SHP77 treated with DMSO at 0.1 percent for 48 hours (cell line): Measurements from ENCODE around the gene EPHA8.

Source experiments
- DNase-seq: peaks from one replicate; lab custom pipeline; 2025; lab: John Stamatoyannopoulos, UW

EPHA8 gene

DNA sequence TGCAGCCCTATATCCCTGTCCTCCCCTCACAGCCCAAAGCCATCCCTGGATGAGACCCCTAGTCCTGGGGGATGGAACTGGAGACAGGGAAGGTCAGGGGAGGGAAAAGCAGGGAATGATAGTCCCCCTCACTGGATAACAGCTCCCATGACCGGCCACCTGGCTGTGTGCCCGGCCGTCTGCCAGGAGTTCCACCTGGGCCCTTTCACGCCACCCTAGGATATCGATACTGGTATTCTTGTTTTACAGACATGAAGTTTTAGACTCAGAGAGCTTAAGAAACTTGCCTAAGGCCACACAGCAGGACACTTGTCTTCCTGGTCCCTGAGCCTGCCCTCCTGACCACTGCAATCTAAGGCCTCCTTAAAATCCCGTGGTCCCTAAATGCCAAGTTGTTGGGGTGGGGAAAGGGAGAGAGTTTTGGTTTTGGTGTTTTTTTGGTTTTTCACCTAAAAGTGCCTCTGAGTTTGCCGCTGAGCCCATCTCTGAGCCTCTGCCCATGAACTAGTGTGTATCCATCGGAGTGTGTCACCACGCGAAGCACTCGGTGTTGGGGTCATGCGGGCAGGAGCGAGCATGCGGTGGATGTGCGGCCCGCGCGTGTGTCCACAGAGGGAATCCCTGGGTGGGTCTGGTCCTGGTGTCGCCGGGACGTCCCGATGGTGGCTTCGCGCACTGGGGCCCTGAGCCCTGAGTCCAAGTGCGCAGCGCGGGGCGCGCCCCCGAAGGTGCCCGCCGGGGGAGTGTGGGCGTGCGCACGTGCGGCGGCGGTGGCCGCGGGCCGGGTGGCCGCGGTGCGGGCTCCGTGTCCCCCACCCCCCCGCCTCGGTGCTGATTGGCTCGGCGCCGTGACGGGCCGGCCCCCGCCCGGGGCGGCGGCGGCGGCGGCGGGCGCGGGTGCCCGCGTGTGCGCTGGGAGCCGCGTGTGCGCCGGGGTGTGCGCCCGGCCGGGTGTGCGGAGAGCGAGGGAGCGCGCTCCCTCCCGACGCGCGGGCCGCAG lies at the start of gene EPHA8:
Gene EPHA8, plus strand, starts transcription at position 906 of the 1,000 bp plus-strand sequence. CDS start 147 bp downstream, outside the sequence.
- no peak for DNase-seq

DNA sequence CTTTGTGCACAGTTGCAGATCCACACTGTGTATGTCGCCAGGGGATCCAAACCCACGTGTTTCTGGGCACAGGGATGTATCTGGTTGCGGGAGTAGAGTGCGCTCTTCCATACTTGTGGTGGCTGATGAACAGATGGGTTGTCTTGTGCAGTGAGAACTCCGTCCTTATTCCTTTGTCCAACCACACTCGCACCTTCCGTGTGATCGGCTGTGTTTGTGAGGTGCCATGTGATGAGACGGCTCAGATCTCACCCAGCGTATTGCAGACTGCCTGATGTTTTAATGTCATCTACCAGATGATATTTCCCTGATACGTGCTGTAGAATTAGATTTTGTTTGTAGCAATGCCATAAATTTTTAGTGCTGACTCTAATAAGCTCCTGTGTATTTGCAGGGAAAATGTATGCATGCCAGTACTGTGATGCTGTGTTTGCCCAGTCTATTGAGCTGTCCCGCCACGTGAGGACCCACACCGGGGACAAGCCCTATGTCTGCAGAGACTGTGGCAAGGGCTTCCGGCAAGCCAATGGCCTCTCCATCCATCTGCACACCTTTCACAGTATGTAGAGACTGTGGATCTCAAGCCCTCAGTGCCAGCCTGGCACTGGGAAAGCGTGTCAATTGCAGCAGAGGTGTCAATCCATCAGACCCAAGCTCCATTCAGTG lies 46.2 kb upstream of the EPHA8 start:
- no peak for DNase-seq

DNA sequence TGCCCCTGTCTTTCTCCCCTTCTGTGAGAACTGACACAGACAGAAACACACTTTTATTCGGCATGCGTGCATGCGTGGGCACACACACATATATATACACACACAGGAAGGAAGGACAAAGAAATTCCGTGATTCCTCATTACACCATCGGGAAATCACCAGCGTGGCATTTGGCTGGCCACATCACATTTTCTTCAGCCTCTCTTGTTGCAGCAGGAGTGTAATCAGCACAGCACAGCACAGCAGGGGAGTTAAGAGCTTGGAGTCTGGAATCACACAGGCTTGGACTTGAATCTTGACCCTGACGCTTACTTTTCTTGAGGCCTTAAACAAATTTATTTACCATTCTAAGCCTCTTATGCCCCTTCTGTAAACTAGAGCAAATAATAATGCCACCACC lies 45.3 kb upstream of the EPHA8 start:
- no peak for DNase-seq

DNA sequence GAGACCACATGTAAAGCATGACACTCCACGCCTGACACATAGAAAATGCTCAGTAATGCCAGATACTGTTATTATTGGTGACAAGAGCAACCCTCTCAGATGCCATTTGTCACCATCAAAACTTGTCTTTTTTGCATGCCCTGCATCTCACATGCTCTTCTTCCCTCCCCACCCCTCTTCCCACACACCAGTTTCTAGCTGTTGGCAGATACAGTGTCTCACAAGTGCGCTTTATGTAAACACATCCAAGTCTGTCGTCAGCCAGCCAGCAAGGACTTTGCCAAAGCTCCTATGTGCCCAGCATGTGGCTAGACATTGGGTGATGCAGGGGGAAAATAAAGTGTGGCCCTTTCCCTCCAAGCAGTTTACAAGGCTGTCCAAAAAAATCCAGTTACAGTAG lies 44.9 kb upstream of the EPHA8 start:
- no peak for DNase-seq

DNA sequence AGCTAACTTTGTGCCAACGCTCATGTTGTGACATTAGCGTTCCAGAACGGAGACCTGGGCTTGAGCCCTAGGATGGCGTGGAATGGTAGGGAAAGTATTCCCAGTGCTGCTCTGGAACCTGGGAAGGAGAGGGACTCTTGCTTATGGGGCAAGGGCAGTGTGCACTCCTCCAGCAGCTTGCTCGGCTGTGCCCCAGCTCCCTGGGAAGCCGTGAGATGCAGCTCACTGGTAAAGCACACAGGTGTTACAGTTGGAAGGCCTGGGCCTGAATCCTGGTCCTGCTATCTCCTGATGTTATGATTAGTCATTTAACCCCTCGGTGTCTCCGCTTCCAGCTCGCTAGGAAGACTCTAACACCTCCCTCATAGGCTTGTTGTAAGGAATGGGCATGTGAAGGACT lies 42.4 kb upstream of the EPHA8 start:
- DNase-seq: no peak

DNA sequence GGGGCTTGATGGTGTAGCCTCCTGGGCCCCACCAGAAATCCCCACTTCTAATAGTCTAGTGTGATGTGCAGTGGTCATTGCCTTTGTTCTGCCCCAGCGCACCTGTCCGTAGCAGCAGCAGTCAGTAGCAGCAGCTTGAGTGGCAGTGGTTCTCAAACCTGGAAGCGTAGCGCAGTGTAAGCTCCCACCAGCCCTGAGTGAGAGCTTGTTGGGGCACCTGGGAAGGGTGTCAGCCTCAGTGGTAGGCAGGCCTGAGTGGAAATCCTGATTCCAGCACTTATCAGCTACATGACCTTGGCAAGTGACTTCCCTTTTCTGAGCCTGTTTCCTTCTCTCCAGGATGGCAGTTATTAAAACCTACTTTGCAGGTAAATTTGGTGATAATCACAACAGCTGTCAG lies 41.6 kb upstream of the EPHA8 start:
- DNase-seq: no peak

DNA sequence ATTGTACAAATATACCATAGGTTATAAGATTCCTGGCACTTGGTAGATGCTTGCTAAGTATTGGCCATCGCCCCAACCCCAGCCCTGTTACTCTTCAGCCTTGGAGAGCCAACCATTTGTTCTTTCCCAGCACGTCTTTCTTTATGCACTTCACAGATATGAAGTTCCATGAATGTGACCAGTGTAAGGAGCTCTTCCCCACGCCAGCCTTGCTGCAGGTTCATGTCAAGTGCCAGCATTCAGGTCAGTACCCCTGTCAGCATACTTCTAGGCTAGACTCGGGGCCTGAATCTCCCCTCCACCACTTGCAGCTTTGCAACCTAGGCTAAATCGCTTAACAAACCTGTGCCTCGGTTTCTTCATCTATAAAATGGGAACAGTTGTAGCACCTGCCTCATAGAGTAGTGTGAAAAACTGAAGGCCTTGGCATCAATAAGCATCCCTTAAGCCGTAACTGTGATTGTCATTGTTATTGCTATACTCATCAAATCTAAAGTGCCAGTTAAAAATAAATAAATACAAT lies 41.0 kb upstream of the EPHA8 start:
- DNase-seq: no peak

DNA sequence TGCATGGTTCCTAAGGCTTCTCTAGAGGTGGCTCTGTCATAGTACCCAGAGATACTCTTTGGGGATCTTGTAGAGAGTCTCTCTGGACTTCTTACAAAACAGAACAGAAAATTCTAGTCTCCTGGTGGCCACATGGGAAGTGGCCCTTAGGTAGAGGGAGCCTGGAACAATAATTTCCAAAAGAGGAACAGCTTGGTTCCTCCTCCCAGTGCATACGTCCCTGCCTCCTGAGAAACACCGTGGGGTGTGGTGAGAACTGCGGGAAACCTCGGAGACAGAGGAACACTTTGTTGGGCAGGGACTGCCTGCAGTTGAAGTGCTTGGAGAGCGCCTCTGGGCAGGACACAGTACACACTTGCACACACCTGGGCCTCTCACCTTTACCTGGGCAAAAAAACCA lies 38.8 kb upstream of the EPHA8 start:
- DNase-seq: no peak

DNA sequence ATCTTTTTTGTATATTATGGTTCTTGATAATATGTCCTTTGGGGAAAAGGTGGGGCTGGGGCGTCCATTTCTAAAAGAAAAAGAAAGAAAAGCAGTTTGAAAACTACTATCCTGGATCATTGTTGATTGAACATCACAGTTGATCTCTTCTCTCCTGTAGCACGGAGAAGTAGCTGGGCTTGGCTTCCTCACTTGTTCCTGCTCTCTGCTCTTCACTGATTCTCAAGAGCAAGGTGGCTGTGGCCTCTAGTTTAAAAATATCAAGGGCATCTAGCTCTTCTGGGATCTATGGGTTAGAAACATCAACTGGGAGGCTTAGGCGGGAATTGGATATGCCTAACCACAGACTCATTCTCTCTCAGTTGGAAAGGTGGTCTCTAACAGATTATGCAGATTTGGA lies 38.1 kb upstream of the EPHA8 start:
- no peak for DNase-seq

DNA sequence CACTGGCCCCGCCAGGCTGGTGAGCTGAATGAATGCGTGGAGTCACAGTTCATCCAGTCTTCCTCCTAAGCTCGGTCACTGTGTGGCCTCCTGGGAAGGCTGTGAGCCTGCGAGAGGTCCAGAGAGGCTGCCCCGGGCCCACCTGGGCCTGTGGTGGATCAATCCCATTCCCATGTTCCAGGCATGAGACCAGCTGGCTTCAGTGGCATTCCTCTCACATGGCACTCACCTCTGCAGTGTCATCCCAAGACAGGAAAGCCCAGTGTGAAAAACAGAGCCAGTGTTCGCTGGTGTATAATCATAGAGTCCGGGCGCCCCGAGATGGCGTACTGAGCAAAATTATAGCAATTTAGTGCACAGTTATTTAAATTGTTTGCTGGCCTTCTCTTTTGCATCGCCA lies 37.6 kb upstream of the EPHA8 start:
- DNase-seq: no peak

DNA sequence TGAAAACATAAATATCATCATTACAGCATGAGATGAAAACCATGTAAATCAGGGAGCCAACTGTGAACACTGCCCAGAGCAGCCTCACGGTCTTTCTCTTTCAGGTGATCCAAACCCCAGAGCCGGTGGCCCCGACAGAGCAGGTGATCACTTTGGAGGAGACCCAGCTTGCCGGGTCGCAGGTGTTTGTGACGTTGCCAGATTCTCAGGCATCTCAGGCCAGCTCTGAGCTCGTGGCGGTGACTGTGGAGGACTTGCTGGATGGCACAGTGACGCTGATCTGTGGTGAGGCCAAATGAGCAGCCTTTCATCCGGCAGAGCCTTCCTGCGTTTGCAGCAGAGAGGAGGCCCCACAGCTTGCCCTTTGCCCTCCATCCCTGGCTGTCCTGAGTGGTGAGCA lies 37.2 kb upstream of the EPHA8 start:
- no peak for DNase-seq

DNA sequence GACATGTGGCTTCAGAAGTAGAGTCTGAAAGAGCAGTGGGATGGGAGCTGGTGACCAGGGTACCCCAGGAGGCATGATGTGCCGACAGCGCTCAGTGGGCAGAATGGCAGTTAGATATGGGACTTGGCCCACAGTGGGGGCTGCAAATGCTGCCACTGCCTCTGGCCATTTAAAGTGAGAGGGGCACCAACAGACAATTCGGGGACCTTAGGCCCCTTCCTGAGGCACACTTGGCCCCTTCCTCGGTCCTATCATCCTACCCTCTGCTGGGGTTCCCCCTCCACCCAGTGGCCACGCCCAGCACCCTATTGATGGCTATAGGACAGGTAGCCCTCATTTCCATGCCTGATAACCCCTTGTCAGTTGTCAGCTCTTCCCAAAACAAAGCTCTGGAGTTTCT lies 36.6 kb upstream of the EPHA8 start:
- DNase-seq: no peak

DNA sequence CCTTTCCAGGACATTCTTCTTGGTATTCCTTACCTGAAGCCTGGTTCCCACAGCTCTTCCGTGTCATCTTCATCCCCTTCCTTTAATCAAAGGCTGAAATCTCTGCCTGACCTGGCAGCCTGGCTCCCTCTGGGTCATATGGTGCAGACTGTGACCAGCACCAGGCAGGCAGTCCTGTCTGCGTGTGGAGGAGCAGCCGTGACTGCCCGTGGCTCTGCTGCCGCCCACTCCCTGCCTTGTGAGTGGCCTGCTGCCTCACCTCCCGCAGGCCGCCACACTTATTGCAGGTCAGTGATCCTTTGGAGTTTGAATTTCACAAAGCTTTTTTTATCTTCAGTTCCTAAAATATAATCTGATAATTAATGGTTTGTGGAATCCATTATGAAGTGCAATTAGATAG lies 36.2 kb upstream of the EPHA8 start:
- DNase-seq: no peak

DNA sequence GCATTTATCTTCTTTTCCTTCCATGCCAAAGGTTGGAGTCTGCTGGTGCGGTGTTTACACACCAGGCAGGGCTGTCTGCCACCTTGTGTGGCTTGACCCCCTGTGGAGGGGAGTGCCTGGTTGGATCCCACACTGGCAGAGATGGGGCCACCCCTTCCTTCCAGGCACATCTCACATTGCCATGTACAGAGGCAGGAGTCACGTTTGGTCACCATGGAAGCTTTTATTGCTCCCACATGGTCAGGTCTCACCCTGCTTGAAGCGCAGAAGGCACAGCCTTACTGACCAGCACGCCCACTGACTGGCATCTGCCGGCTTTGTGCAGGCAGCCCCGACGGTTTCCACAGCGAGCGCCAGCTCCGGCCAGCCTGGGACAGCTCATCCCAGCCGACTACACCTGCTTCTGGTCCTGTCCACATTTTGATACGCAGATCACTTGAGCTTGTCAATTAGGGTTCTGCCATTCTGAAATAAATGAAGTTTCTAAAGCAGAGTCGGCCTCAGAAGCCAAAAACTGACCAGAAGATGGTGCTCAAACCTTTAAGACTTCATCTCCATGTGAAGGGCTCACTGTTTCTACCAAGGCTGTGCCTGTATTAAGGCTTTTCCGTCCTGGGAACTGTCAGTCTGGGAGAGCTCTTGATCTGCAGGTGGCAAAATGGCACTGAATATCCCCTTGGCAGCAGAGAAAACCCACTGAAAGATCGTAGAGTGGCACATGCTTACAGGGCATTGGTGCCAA lies 35.6 kb upstream of the EPHA8 start:
- no peak for DNase-seq

DNA sequence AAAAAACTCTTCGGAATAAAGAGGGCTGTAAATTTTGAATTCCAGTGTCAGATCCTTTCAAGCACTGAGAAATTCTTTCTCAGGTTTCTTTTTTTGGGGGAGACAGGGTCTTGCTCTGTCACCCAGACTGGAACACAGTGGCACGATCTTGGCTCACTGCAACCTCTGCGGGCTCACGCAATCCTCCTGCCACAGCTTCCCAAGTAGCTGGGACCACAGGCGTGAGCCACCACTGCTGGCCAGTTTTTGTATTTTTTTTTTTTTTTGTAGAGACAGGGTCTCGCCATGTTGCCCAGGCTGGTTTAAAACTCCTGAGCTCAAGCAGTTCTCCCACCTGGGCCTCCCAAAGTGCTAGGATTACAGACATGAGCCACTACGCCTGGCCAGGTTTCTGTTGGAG lies 34.8 kb upstream of the EPHA8 start:
- no peak for DNase-seq

DNA sequence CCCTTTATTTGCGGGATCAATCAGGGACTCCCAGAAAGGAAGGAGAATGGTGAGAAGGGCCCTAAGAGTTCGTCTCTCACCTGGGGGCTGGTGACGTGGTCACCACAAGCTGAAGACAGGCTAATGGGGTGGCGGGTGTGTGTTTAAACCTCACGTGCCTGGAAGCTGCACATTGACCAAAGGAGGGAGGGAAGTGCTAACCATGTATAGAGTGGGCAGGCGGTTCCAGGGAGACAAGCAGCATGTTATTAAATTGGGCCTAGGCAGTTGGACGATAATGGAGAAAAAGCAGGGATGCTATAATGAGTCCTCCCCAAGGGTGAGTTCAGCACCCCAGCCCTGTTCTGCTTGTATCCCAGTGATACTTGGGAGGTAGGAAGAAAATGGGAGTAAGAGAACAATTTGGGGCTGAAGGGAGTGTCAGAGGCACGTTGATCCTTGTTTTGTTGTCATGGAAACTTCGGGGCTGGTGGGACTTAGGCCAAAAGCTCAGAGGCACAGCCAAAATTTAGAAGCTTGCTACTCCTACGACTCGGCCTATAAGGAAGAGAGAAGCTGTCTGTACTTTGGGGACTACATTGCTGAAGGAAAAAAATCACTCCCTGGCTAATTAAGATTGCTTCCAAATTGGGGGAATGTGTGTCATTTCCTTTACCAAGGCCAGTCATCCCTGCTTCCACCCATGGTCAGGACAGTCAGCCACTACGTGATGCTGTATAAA lies 33.2 kb upstream of the EPHA8 start:
- no peak for DNase-seq

DNA sequence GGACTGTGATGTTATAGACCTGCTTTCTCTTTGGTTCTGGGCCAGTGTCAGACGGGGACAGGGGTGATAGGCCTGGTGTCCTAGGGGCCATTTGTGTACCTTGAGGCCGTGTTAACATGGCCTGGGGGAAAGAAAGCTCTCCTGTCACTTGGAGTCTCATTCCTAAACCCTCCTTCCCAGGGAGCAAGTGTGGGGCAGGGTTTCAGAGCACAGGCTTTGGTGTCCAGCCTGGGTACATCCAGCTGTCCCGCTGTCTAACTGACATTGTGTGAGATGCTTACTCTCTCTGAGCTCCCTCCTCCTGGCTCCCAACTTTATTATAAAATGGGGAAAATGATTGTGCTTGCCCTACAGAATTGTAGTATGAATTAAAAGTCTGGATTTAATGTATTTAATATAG lies 32.6 kb upstream of the EPHA8 start:
- no peak for DNase-seq

DNA sequence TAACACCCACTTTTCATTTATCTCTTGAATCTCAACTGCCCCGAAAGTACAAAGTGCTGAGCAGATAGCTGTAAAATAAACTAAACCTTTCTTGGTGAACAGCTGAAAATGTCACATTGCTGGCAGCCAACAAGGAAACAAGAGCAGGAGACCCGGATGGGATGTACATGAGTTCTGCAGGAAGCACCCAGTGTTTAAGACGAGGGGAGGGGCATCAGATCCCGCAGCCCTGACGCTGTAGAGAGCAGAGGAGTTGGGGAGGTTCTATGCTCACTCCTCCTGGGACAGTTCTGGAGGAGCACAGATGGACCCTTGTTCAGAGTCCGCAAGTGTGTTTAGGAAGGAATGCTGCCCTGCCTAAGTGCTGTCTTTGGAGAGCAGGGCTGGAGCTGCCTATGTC lies 32.0 kb upstream of the EPHA8 start:
- DNase-seq: no peak

DNA sequence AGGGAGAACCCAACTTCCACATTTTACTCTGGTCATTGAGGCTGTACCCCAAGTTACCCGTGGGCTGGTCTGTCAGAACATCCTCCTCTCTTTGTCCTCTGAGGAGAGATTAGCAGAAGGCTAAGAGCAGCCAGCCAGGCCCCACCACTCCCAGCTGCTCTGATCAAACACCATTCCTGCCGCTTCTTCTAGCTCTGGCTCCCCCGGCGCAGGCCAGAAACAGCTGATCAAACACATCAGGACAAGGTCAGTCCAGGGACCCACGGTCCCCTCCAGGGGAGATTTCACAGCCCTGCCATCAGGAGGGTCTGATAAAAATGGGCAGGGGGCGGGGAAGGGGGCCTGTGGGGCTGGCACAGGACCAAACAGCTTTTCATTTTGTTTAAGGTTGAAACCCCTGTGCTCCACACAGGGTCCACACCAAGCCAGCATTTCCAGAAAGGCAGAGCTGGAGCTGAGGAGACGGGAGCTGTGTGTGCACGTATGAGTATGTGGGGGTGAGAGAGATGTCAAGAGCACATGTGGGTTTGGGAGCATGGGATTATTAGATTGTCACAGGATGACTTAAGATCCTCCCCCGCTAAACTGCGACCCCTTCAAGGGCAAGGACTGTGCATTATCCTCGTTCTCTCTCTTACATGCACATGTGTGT lies 29.9 kb upstream of the EPHA8 start:
- DNase-seq: peak; percentile 76

DNA sequence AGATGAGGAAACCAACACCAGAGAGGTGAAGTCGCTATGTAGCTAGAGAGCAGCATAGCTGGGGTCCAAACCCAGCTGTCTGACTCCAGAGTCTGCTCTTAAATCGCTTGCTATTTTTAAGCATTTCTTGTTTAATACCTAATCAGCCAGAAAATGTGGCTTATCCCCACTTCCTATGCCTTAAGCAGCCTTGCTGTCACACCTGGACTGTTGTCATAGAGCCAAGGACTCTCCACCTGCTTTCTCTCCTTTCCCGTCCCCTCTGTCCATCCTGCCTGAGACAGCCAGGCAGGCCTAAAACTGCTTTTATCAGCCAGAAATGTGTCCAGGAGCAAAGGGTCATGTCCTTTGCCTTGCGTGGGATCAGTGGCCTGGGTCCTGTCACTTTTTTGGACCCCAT lies 28.3 kb upstream of the EPHA8 start:
- no peak for DNase-seq

DNA sequence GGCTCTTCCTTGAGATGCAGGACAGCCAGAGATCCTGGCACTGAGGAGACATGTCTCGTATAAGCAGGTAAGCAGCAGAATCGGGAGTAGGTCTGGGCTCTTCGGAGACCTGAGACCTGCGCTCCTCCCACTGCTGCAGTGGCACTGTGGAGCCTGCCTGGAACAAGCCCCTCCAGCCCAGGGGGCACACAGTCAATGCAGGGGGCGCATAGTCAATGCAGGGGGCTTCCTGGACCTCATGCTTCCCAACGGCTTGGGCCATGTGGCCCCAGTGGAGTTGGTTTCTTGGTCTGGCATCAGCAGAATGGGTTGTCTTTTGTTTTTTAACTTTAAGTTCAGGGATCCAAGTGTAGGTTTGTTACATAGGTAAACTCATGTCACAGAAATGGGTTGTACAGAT lies 27.9 kb upstream of the EPHA8 start:
- DNase-seq: no peak
